Natural killer cell (primary cell): ENCODE data around the gene STAC2. TPM values are rescaled to one million over a fixed set of nuclear protein-coding genes. Genes with fewer than 3 reads are reported as not detected.

Source experiments
- ATAC-seq, 3 donors: fragments of 150-1000 bp in 2 of 3; fragments of 200-7000 bp in 1 of 3; cut with Tn5 transposase; 1 replicate in 1 of 3; 2 replicates in 2 of 3; pipeline ENCODE4 v1.10.0; 2021; ENCODE audit warnings: mild to moderate bottlenecking in 2 of 3, moderate library complexity in 2 of 3
- DNase-seq, 2 donors: peaks; one replicate each; pipeline versions ENCODE4 v3.0.0 to v3.0.0-alpha.2; 2013 to 2021; ENCODE audit warnings: mixed read lengths in 1 of 2
- H3K27ac ChIP-seq: one replicate; pipeline ENCODE4 v1.5.1; 2013; ENCODE audit warnings: mild to moderate bottlenecking, low read length
- H3K27me3 ChIP-seq: one replicate; pipeline ENCODE4 v1.6.1; 2013; ENCODE audit warnings: low read length; ENCODE audit not compliant: control insufficient read depth, insufficient read depth
- H3K36me3 ChIP-seq: one replicate; pipeline ENCODE4 v1.6.1; 2013; ENCODE audit warnings: low read length; ENCODE audit not compliant: control insufficient read depth, insufficient read depth
- H3K4me1 ChIP-seq: one replicate; pipeline ENCODE4 v1.6.1; 2013; ENCODE audit warnings: low read length; ENCODE audit not compliant: control insufficient read depth, insufficient read depth
- H3K4me3 ChIP-seq: one replicate; pipeline ENCODE4 v1.5.1; 2013; ENCODE audit warnings: low read length
- H3K9me3 ChIP-seq: one replicate; pipeline ENCODE4 v1.6.1; 2013; ENCODE audit warnings: low read length; ENCODE audit not compliant: control insufficient read depth, insufficient read depth
- H3K27ac Mint-ChIP-seq, 2 donors: one replicate each; pipeline ENCODE4 v1.8.0; 2022; ENCODE audit warnings: mild to moderate bottlenecking in 2 of 2, mixed read lengths in 2 of 2, moderate library complexity in 1 of 2
- H3K27me3 Mint-ChIP-seq, 2 donors: one replicate each; pipeline ENCODE4 v1.8.0; 2022; ENCODE audit warnings: low read depth in 2 of 2, mixed read lengths in 2 of 2
- H3K36me3 Mint-ChIP-seq: one replicate; pipeline ENCODE4 v1.8.0; 2022; ENCODE audit warnings: mixed read lengths
- H3K4me1 Mint-ChIP-seq, 2 donors: one replicate each; pipeline ENCODE4 v1.8.0; 2022; ENCODE audit warnings: mixed read lengths in 2 of 2
- H3K4me3 Mint-ChIP-seq: one replicate; pipeline ENCODE4 v1.8.0; 2022; ENCODE audit warnings: mild to moderate bottlenecking, moderate library complexity, mixed read lengths
- H3K9me3 Mint-ChIP-seq, 2 donors: one replicate each; pipeline ENCODE4 v1.8.0; 2022; ENCODE audit warnings: mixed read lengths in 2 of 2
- CTCF ChIP-seq: fragments of 200-600 bp; IDR thresholded peaks from one replicate; pipeline ENCODE4 v1.8.0; 2022; ENCODE audit warnings: antibody characterized with exemption
- WGBS: methylation state at CpG from one replicate; pipeline ENCODE4 v1.1.7; 2013; ENCODE audit warnings: missing lambda C conversion rate; ENCODE audit not compliant: insufficient coverage; 5-methylcytosine and 5-hydroxymethylcytosine counted together
- intact Hi-C: fragments of 100-400 bp; cut with micrococcal nuclease; formaldehyde crosslinking; loops from one replicate; pipeline ENCODE4 v1.14.2; 2022
- total RNA-seq, 4 donors: library from RNA; stranded (reverse); fragments of 120-200 nt in 1 of 4; gene quantifications; one replicate each; pipeline versions ENCODE4 v1.2.3 to v1.2.4, GENCODE V29; 2013 to 2022

Gene STAC2
- total RNA-seq, 3 donors from 2014 or later (not counting 1 experiment from before 2014, with no cell fraction given): not detected

- no peaks in the 10 kb centered on the region for H3K9me3 ChIP-seq
- no peaks in the 10 kb centered on the region for H3K9me3 Mint-ChIP-seq
- no peaks in the 10 kb centered on the region for H3K27me3 Mint-ChIP-seq
- H3K36me3 Mint-ChIP-seq: no peaks in the 10 kb centered on the region
- no peak for TF ChIP-seq CTCF
- ATAC-seq (no peak), DNase-seq (no peak)
- H3K27ac Mint-ChIP-seq: peak overlapping the region in 1 of 2 donors; percentile 84
- intact Hi-C loops: no loop called here
- H3K27ac ChIP-seq: no peak overlapping the region
- no peak overlapping the region for H3K4me3 Mint-ChIP-seq
- peaks cover 42% of the 10 kb centered on the region for H3K4me1 ChIP-seq
- no peak overlapping the region for H3K4me3 ChIP-seq
- peaks cover 15 to 44% of the 10 kb centered on the region in 2 donors for H3K4me1 Mint-ChIP-seq
- no peaks in the 10 kb centered on the region for H3K27me3 ChIP-seq
- H3K36me3 ChIP-seq: peaks cover 12% of the 10 kb centered on the region
- whole genome bisulfite sequencing: 94% methylated on average over 20 of the region's 20 CpGs
These were observed 31.4 kb downstream of the STAC2 start for GRCh38 chr17:39194089-39194984.

GRCh38 chr17:39193346-39193745, 32.4 kb downstream of the STAC2 start:
- ATAC-seq: no peak
- peaks cover 12% of the 10 kb centered on the region for H3K36me3 ChIP-seq
- no peak for TF ChIP-seq CTCF
- H3K9me3 Mint-ChIP-seq: no peaks in the 10 kb centered on the region
- no peaks in the 10 kb centered on the region for H3K27me3 ChIP-seq
- no peaks in the 10 kb centered on the region for H3K36me3 Mint-ChIP-seq
- no peaks in the 10 kb centered on the region for H3K27me3 Mint-ChIP-seq
- H3K4me3 ChIP-seq: no peak overlapping the region
- WGBS: 88% methylated on average over 8 of the region's 10 CpGs
- DNase-seq: no peak
- H3K4me3 Mint-ChIP-seq: no peak overlapping the region
- peaks cover 33% of the 10 kb centered on the region for H3K4me1 ChIP-seq
- intact Hi-C loops: no loop called here
- H3K27ac ChIP-seq: no peak overlapping the region
- peaks cover 11 to 44% of the 10 kb centered on the region in 2 donors for H3K4me1 Mint-ChIP-seq
- H3K9me3 ChIP-seq: no peaks in the 10 kb centered on the region
- H3K27ac Mint-ChIP-seq: no peak overlapping the region

GRCh38 chr17:39192901-39193300, 32.8 kb downstream of the STAC2 start:
- Mint-ChIP-seq H3K27me3 (no peaks in the 10 kb centered on the region), H3K4me3 (no peak overlapping the region), H3K9me3 (no peaks in the 10 kb centered on the region), H3K36me3 (no peaks in the 10 kb centered on the region), H3K4me1 (peaks cover 7 to 40% of the 10 kb centered on the region in 2 donors), H3K27ac (no peak overlapping the region)
- intact Hi-C loops: no loop called here
- Histone ChIP-seq H3K4me3 (no peak overlapping the region), H3K4me1 (peaks cover 29% of the 10 kb centered on the region), H3K36me3 (peaks cover 12% of the 10 kb centered on the region), H3K27me3 (no peaks in the 10 kb centered on the region), H3K27ac (no peak overlapping the region), H3K9me3 (no peaks in the 10 kb centered on the region)
- TF ChIP-seq CTCF: no peak
- WGBS: 96% methylated on average over 16 of the region's 16 CpGs
- DNase-seq (no peak), ATAC-seq (no peak)
